CD4-positive, alpha-beta T cell treated with Interleukin-17A for 4 hours (primary cell): ENCODE data around the gene PDE6B.

Experiments
- DNase-seq: peaks from one replicate; pipeline ENCODE4 v3.0.0-alpha.2; 2020; ENCODE audit warnings: mixed read lengths

The PDE6B gene

DNA sequence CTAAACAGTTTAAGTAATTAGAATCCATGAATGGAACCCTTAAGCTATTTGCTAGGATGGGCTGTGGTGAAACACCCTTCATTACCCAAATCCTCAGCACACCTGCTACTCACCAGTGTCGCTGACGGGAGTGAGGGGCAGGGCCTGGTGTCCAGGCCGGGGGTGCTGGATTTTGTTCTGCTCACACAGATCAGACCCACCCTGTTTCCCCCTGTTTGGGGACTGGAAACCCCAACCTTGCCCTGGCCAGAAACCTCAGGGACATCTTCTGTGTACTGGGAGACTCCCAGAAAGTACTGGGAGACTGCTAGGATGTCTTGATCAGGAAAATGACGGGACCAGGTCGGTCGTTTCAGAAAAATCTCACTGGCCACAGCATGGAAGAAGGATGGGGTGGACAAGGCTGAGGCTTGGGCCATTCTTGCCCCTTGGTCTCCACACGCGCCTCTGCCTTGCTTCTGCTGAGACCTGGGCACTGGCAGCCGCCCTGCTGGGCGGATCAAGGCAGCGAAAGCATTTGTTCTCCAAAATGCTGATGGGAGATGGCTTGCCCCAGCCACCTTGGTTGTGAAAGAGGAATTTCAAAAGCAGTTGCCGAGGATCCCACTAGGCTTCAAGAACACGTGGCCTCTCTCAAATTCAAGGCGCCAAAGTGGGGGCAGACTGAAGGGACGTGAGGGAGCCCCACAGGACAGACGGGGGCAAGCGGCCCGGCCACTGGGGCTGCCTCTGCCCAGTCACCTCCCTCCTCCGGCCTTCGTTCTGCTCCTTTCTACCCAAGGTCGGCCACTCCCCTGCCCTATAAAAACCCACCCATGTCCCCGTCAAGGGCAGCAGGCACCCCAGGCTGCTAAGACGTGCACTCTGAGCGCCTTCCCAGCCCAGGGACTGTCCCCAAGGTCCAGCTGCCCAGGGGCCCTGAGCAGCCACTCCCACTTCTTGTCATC is 23.5 kb upstream of the PDE6B start:
- DNase-seq = no peak

DNA sequence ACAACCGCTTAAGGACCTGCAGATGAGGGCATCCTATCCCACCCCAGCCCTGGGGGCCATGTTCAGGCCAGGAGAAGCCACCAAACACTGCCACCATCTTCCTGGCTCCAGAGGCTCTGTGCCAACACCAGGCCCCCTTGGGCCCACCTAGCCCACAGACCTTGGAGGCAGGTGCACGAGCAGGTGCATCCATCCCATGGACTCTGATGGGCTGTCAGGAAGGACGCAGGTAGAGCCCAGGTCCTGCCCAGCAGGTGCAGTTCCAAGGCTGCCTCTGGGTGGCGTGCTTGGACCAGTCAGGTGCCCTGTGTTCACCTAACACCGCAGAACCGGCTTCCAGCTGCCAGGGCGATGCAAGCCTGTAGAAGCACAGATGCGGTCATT is 22.8 kb upstream of the PDE6B start:
- DNase-seq = peak; percentile 53

DNA sequence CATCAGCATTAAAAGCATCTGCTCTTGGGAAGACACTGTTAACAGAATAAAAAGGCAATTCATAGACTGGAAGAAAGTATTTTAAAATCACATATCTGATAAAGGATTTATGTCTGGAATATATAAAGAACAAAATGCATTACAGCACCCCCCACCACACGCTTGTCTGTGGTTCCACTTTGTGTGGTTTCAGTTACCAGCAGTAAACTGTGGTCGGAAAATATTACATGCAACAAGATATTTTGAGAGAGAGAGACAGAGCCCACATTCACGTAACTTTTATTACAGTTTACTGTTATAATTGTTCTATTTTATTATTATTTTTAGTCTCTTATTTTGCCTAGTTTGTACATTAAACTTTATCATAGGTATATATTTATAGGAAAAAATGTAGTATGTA is 21.2 kb upstream of the PDE6B start:
- no peak for DNase-seq

DNA sequence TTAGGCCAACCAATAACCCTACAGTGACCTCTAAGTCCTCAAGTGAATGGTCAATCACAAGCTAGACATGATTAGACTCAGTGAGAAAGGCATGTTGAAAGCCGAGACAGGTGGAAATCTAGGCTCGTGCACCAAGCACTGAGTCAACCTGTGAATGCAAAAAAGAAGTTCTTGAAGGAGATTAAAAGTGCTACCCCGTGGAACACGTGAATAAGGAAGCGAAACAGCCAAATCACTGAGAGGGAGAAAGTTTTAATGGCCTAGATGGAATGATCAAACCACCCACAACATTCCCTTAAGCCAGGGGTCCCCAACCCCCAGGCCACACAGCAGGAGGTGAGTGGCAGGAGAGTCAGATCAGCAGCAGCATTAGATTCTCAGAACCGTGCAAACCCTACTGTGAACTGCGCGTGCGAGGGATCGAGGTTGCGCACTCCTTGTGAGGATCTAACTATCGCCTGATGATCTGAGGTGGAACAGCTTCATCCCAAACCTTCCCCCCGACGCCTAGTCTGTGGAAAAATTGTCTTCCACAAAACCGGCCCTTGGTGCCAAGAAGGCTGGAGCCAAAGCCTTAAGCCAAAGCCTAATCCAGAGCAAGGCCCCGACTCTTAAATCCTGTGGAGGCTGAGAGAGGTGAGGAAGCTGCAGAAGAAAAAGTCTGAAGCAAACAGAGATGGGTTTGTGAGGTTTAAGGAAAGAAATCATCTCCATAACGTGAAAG is 19.5 kb upstream of the PDE6B start:
- DNase-seq = no peak

DNA sequence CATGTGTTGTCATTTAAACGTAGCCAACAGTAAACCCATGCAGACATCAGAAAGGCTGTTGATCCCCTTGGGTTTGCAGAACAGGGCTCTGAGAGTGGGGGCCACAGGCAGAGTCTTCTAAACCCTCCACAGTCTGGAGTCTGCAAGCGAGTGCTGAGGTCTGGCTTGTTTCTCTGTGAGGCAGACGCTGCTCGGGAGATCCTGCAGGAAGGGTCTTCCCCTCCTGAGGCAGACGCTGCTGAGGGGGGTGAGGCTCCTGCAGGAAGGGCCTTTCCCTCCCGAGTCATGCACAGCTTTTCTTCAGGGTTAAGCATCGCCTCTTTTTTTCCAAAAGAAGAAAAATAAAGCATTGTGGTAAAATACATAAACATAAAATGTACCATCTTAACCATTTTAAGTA is 17.1 kb upstream of the PDE6B start:
- no peak for DNase-seq

DNA sequence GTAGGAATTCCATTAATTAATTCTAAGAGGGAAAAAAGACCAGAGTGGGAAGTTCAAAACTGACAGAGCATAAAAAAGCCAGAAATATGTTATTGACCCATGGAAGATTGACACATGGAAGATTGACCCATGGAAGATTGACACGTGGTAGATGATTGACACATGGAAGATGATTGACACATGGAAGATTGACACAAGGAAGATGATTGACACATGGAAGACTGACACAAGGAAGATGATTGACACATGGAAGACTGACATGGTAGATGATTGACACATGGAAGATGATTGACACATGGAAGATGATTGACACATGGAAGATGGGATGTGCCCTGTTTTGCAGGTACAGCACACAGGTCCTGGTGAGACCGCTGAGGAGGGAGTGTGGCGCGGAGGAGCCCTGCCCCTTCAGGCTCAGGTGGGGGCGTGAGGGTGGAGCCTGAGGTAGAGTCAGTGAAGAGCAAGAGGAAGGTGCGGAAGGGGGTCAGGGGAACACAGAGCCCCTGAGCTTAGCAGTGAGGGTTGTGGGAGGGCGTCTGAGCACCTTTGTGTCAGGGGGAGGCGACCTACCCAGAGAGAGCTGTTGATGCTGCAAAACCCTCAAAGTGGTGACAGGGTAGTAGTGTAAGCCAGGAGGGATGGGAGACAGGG is 15.8 kb upstream of the PDE6B start:
- DNase-seq = no peak

DNA sequence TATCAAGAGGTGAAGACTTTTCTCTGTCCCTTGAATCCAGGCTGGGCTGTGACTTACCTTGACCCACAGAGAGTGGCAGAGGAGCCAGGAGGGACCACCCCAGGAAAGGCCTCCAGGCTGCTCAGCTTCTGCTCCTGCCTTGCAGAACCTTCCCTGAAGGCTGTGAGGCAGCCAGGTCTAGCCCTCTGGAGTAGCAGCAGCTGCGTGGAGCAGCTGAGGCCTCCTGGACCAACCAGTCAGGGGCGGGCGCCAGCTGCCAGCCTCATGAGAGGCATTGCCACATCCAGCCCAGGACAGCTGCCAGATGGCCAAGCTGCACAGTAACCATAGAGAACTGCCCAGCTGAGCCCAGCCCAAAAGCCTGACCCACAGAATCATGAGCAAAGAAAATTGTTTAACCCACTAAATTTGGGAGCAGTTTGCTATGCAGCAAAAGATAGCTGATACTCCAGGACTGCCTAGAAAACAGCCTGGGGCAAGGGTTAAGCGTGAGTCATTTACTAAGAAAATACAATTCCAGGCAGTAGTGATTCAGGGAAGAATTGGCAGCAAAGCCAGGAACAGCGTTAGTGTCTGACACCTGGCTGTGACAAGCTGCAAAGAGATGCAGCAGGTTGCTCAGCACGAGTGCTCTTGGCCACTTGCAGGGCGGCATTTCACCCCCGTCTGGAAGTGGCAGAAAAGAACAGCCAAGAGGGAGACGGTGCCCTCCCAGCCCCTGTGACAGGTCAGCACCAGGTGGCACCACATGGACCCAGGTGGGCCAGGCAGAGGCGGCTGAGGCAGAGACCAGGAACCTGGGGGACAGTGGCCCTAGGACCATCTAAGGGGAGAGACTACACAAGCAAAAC is 14.7 kb upstream of the PDE6B start:
- DNase-seq = no peak

DNA sequence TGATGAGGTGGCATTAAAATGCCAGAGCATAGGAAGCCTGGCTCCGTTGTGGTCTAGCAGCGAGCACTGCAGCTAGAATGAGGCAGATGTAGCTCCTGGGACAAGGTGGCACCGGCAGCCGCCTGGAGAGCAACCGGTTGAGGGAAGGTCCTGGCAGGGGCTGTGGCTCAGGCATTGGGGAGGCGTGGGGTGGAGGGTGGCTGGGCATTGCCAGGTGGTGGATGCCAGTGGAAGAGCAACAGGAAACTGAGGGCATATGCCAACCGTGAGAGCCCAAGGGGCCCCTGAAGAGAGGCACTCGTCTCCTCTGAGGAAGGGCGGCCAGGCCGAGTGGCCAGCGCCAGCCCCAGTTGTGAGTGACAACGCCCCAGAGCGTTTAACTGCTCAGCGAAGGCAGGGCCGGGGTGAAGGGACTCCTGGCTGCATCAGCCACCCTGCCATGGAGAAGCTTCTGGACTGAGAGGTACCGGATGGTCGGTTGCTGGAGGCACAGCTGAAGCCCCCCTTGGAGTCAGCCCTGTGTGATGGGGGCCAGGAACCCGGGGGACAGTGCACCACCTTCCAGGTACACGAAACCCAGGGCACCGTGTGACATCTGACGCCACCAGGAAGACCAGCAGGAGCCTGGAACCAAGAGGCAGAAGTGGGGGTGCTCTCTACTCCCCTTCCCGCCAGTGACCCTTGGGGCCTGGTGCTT is 13.2 kb upstream of the PDE6B start:
- DNase-seq = no peak

DNA sequence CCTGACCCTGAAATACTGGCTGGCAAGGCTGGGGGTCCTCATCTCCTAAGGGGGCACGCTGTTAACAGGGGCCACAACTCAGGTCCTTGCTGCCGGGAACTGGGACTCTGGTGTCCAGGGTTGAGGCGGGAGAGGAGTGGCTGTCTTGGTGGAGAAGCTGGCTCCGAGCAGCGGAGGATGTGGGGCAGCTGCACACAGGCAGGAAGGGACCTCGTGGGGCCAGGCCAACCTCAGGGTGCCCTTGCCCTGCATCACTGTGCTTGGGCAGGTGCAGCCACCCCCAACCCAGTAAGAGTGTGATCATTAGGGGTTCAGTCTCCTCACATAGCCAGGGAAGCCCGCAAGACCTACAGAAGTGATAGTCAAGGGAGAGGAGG is 12.6 kb upstream of the PDE6B start:
- DNase-seq = no peak

DNA sequence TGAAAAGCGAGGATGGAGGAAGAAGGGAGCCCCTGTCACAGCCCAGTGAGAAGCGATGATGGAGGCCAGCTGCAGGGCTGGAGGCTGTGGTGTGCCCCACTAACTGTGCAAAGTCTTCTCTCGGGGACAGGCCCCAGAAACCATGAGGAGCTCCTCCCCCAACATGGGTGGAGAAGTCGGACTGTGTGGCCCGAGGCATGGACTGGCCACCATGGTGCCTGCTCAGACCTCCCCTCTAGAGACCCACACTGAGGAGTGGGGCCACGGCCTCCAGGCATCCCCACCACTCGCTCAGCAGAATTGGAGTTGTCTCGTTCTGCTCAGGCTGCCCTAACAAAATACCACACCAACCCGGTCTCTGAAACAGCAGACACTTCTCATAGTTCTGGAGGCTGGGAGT is 12.2 kb upstream of the PDE6B start:
- DNase-seq = no peak

DNA sequence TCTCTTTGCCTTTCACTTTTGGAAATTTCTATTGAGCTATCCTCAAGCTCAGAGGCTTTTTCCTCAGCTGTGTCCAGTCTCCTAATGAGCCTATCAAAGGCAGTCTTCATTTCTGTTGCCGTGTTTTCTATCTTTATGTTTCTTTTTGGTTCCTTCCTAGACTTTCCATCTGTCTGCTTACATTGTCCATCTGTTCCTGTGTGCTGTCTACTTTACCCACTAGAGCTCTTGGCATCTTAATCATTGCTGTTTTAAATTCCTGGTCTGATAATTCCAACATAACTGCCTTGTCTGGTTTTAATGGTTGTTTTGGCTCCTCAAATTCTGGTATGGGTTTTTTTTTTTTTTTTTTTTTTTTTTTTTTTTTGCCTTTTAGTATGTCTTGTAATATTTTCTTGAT is 9.3 kb upstream of the PDE6B start:
- no peak for DNase-seq

DNA sequence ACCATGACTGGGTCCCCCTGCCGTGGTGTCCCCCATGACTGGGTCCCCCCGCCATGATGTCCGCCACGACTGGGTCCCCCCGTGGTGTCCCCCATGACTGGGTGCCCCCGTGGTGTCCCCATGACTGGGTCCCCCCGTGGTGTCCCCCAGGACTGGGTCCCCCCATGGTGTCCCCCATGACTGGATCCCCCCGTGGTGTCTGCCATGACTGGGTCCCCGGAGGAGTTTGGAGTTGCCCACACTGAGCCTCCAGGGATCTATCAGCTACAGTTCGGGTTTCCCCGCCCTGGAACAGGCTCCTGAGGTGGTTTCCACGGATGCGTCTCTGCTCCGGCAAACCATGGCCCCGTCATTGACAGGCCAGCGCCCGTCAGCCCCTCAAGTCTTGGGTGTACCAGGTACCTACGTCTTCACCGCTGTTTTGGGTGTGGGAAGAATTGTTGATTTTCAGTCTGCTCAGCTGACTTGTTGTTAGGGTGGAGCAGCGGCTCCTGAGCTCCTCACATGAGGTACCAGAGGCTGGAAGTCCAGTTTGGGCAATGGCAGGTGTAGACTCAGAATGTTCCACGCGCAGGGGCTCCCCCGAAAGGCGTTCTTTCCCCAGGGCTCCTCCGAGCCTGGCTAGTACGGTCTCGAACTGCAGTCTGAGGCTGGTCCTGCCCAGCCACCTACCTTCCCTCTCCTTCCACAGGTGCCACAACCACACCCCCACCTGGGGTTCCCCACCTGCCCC is 8.3 kb upstream of the PDE6B start:
- DNase-seq = no peak

DNA sequence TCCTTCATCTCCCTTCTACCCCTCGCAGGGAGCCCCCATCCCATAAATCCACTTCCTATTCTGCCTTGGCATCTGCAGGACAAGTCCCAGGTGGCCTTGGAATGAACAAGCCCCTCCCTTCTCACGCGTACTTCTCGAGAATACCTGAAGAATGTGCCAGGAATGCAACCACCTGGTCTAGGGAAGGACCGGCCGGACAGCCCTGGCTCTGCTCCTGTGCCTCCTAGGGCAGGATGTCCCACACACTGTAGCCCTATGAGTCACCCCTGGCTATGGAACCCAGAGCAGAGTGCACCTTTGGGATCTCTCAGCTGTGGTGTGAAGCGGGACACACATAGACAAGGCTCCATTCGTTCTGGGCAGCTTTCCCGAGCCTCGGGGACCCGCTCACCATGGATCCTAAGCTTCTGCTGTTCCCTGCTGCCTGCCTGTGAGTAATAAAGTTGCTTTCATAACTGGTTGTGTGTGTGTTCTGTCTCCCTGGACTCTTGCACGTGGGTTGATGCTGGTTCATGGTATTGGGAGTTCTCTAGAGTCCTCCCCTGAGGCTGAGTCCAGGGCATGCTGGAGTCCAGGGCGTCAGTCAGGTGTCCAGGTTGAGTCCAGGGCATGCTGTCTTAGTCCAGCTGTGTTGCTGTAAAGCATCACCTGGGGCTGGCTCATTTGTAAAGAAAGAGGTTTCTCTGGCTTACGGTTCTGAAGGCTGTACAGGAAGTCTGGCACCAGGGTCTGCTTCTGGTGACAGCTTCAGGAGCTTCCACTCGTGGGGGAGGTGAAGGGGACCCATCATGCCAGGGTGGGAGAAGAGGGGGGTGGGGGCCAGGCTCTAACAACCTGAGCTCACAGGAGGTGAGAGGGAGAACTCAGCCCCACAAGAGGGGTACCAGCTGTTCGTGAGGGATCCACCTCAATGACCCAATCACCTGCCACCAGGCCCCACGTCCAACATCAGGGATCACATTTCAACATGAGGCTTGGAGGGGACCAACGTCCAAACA is 7.4 kb upstream of the PDE6B start:
- no peak for DNase-seq

DNA sequence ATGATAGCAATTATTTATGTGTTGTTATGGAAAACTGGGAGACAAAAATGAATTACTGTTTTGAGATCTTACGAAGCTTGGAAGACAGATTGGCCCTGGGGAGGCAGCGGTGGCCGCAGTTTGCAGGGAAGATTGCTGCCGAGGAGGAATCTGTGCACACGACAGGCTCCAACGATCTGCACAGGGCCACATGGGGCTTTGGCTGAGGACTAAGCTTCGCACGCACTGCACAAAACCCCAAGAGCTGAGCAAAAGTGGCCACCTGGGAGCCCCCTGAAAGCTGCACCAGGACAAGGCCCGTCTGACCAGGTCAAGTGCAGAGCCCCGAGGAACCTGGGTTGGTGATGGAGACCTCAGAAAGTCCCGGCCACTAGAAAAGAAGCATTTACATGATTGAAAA is 5.2 kb upstream of the PDE6B start:
- no peak for DNase-seq

DNA sequence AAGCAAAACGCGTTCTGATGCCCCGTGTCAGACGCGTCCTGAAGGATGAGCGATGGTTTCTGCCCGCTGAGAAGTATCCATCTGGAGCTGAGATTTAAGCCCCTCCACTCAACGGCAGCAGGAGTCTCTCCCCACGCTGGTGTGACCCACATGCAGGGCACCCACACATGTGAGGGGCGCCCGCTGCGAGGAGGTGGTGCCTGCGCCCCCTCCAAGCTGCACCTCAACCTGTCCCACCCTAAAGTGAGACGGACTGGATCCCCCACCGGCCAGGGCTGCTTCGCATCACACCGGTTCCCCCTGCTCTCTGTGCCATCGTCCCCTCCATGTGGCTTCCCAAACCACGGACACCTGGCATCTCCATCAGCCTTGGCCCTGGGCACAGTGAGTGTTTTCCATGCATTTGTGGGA is 4.5 kb upstream of the PDE6B start:
- no peak for DNase-seq

DNA sequence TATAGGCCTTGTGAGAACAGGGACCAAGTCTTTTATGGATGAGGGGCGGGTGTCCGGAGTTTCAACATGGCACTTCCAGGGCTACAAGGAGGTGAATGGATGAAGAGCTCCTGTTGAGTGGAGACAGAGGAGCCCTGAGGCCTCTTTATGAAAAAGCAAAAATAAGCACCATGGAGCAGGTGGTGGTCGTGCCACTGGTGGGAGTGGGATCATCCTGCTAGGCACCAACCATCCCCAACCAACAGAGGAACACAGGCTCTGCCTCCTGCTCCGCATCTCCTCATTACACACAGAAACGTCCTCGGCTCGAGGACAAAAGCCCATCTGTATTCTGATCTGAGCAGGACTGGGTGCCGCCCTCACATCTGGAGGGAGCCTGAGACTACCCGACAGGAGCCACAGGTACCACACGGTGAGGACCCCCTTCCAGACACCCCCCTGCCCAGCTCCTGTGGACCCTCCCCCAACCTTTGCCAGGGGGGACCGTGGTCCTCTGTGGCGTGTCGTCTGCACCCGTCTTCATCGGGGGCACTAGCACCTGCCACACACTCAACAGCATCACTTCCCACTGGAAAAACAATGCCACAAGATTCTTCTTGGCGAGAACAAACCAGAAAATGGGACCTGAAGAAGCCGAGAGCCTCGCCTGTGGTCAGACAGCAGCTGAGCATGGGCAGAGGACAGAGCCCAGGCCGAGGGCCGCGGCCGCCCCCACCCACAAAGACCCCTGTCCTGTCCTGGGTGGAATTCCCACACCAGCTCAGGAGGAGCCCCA is 3.9 kb upstream of the PDE6B start:
- no peak for DNase-seq

DNA sequence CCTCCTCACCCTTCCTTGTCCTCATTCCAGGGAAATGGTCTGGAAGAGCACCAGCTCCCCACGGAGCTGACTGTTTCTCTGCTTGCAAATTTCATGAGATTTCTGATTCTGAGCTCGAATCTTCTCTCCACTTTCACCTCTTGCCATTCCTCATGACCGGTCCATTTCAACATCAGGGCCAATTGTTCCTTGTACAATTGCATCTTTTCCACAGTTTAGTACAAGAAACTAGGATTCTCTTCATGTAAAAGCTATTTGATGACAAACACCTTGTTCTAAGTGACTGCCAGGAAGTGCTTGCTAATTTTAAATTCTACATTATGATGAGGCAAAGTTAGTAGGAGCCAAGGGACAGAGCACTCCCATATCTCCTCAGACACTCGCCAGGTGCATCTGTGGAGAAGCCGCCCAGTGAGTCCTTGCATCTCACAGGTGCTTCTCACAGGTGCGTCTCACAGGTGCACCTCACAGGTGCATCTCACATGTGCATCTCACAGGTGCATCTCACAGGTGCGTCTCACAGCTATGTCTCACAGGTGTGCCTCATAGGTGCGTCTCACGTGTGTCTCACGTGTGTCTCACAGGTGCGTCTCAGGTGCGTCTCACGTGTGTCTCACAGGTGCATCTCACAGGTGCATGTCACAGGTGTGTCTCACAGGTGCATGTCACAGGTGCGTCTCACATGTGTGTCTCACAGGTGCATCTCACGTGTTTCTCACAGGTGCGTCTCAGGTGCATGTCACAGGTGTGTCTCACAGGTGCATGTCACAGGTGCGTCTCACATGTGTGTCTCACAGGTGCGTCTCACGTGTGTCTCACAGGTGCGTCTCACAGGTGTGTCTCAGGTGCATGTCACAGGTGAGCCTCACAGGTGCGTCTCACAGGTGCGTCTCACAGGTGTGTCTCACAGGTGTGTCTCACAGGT is 3.0 kb upstream of the PDE6B start:
- no peak for DNase-seq
